IMR-90 (cell line): Measurements from ENCODE around the gene PCDH19. TPM values are rescaled to one million over a fixed set of nuclear protein-coding genes. Genes with fewer than 3 reads are reported as not detected.
"Not testable (repeated sequence)": the region's sequence is repeated elsewhere in the genome, so short reads cannot be mapped to it uniquely, and the experiment has no call there.

Experiments used
- ATAC-seq: fragments of 200-7000 bp; cut with Tn5 transposase; 2 replicates; pipeline ENCODE4 v1.9.1; 2020; ENCODE audit warnings: low read depth, mild to moderate bottlenecking, moderate library complexity
- BruUV-seq: library from RNA; stranded (reverse); fragments of 400-500 nt; replicated peaks from 2 replicates; lab custom pipeline; 2021; lab: Mats Ljungman, UMichigan
- CTCF ChIA-PET: fragments of 300-600 bp; formaldehyde crosslinking; extraction: SDS; loops from one replicate; lab custom pipeline; 2021; ENCODE audit warnings: antibody characterized with exemption; lab: Yijun Ruan, JAX
- POLR2A ChIA-PET: fragments of 300-600 bp; sonication (Branson Sonifier 250); formaldehyde crosslinking; loops from one replicate; lab custom pipeline; 2022; ENCODE audit warnings: antibody characterized with exemption; ENCODE audit not compliant: unreplicated experiment; lab: Charles Lee
- DNase-seq: peaks from one replicate; pipeline ENCODE4 v3.0.0; 2013
- H2AFZ ChIP-seq: replicated peaks from 2 replicates; pipeline ENCODE3; 2013; ENCODE audit warnings: low read length, mild to moderate bottlenecking; ENCODE audit not compliant: poor library complexity
- H2AK5ac ChIP-seq: 2 replicates; pipeline ENCODE4 v1.6.1; 2013; ENCODE audit warnings: low read depth, low read length, inconsistent platforms
- H2AK9ac ChIP-seq: replicated peaks from 2 replicates; pipeline ENCODE3; 2013; ENCODE audit warnings: mild to moderate bottlenecking, low read depth, low read length, moderate library complexity; ENCODE audit not compliant: poor library complexity
- H2BK120ac ChIP-seq: 2 replicates; pipeline ENCODE4 v1.6.1; 2013; ENCODE audit warnings: low read depth, low read length, inconsistent platforms
- H2BK15ac ChIP-seq: 3 replicates; pipeline ENCODE4 v1.6.1; 2013; ENCODE audit warnings: low read depth, low read length, inconsistent platforms
- H2BK20ac ChIP-seq: 2 replicates; pipeline ENCODE4 v1.6.1; 2013; ENCODE audit warnings: low read depth, mild to moderate bottlenecking, inconsistent platforms, low read length, moderate library complexity
- H2BK5ac ChIP-seq: 2 replicates; pipeline ENCODE4 v1.6.1; 2013; ENCODE audit warnings: mild to moderate bottlenecking, low read depth, low read length, inconsistent platforms; ENCODE audit not compliant: poor library complexity, severe bottlenecking
- H3K14ac ChIP-seq: replicated peaks from 2 replicates; pipeline ENCODE4 v1.6.1; 2013; ENCODE audit warnings: low read depth, low read length, inconsistent platforms
- H3K18ac ChIP-seq: 2 replicates; pipeline ENCODE4 v1.6.1; 2013; ENCODE audit warnings: low read depth, low read length, control low read depth
- H3K23ac ChIP-seq: 2 replicates; pipeline ENCODE4 v1.6.1; 2013; ENCODE audit warnings: low read depth, low read length, inconsistent platforms
- H3K27ac ChIP-seq: 2 replicates; pipeline ENCODE4 v1.5.1; 2013; ENCODE audit warnings: mild to moderate bottlenecking, control low read depth, low read length; ENCODE audit not compliant: insufficient read depth
- H3K27me3 ChIP-seq: 2 replicates; pipeline ENCODE4 v1.6.1; 2013; ENCODE audit warnings: low read length; ENCODE audit not compliant: control insufficient read depth, insufficient read depth
- H3K36me3 ChIP-seq: 2 replicates; pipeline ENCODE4 v1.6.1; 2013; ENCODE audit warnings: low read length, mixed read lengths; ENCODE audit not compliant: control insufficient read depth, insufficient read depth
- H3K4ac ChIP-seq: 2 replicates; pipeline ENCODE4 v1.6.1; 2013; ENCODE audit warnings: low read depth, low read length, inconsistent platforms
- H3K4me1 ChIP-seq: 2 replicates; pipeline ENCODE4 v1.6.1; 2013; ENCODE audit warnings: low read length, mixed read lengths; ENCODE audit not compliant: control insufficient read depth, insufficient read depth
- H3K4me2 ChIP-seq: 2 replicates; pipeline ENCODE4 v1.6.1; 2013; ENCODE audit warnings: low read depth, mild to moderate bottlenecking, control low read depth, low read length, moderate library complexity
- H3K4me3 ChIP-seq: 2 replicates; pipeline ENCODE4 v1.5.1; 2013; ENCODE audit warnings: low read depth, mild to moderate bottlenecking, control low read depth, low read length, moderate library complexity; ENCODE audit not compliant: insufficient read depth
- H3K56ac ChIP-seq: 2 replicates; pipeline ENCODE4 v1.6.1; 2013; ENCODE audit warnings: low read length, inconsistent platforms; ENCODE audit not compliant: insufficient read depth; ENCODE audit errors: extremely low read depth
- H3K79me1 ChIP-seq, 2 experiments: 2 replicates each; pipeline ENCODE4 v1.6.1; 2013; ENCODE audit warnings: low read length in 2 of 2, inconsistent platforms in 1 of 2, low read depth in 1 of 2
- H3K9ac ChIP-seq: 2 replicates; pipeline ENCODE4 v1.6.1; 2013; ENCODE audit warnings: low read depth, low read length, control low read depth
- H3K9me1 ChIP-seq: 2 replicates; pipeline ENCODE4 v1.6.1; 2013; ENCODE audit warnings: low read length, inconsistent platforms; ENCODE audit not compliant: insufficient read depth
- H3K9me3 ChIP-seq: 2 replicates; pipeline ENCODE4 v1.6.1; 2013; ENCODE audit warnings: low read length; ENCODE audit not compliant: control insufficient read depth, insufficient read depth
- H4K20me1 ChIP-seq: 2 replicates; pipeline ENCODE4 v1.6.1; 2013; ENCODE audit warnings: low read length, inconsistent platforms; ENCODE audit not compliant: insufficient read depth
- H4K5ac ChIP-seq: 2 replicates; pipeline ENCODE4 v1.6.1; 2013; ENCODE audit warnings: mild to moderate bottlenecking, low read depth, low read length, control low read depth
- H4K8ac ChIP-seq, 2 experiments: 2 replicates each; pipeline ENCODE4 v1.6.1; 2013; ENCODE audit warnings: low read depth in 2 of 2, low read length in 2 of 2, control low read depth in 1 of 2, inconsistent platforms in 1 of 2
- H4K91ac ChIP-seq: 2 replicates; pipeline ENCODE4 v1.6.1; 2013; ENCODE audit warnings: low read depth, low read length, inconsistent platforms; ENCODE audit not compliant: insufficient read depth
- POLR2A ChIP-seq: IDR thresholded peaks from 2 replicates; pipeline ENCODE4 v1.6.1; 2012; ENCODE audit warnings: mild to moderate bottlenecking, low read depth, low read length
- WGBS, 2 experiments: methylation state at CpG; one replicate each; pipeline versions ENCODE4 v1.1.5 to v1.1.7; 2013; ENCODE audit warnings: missing lambda C conversion rate in 2 of 2; ENCODE audit not compliant: insufficient read length in 1 of 2; ENCODE audit errors: extremely low coverage in 2 of 2; 5-methylcytosine and 5-hydroxymethylcytosine counted together
- dilution Hi-C: fragments of 300-500 bp; cut with HindIII; formaldehyde crosslinking; loops from one replicate; pipeline ENCODE4 v1.14.3; 2018; ENCODE audit warnings: low sequenced_read_pairs; ENCODE audit not compliant: unreplicated experiment
- in situ Hi-C: fragments of 300-500 bp; cut with MboI; formaldehyde crosslinking; loops from 3 replicates; pipeline ENCODE4 v1.14.3; 2019; ENCODE audit warnings: low sequenced_read_pairs, inconsistent platforms, mixed read lengths
- intact Hi-C: fragments of 100-400 bp; cut with micrococcal nuclease; formaldehyde crosslinking; loops from 2 replicates; pipeline ENCODE4 v1.10.0; 2022
- polyA plus RNA-seq, 3 experiments: library from polyadenylated mRNA; depleted of rRNA; stranded (reverse); fragments of >200 nt; gene quantifications; 2 replicates each; pipeline ENCODE4 v1.2.3, GENCODE V29; 2012; ENCODE audit warnings: low replicate concordance in 1 of 3
- total RNA-seq: library from RNA; depleted of rRNA; stranded (reverse); fragments of >200 nt; gene quantifications from 2 replicates; pipeline ENCODE4 v1.2.3, GENCODE V29; 2012

Gene PCDH19
- total and polyA plus RNA-seq, 2 of the 4 experiments (the other 2 are of a cell fraction): not detected

DNA sequence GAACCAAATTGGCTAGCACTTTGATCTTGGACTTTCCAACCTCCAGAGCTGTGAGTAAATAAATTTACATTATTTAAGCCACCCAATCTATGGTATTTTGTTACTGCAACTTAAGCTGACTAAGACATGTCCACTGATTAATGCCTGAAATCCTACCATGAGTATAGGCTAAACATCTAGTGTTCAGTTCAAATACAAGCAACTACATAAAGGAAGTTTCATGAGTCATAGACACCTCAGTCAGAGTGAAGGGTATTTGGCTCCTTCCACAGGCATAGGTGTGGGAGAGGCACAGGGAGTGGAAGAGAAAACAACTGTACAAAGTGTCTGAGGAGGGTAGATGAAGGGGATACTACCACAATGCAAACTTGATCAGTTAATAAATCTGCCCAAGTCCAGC, 35.5 kb upstream of the PCDH19 start:
- ChIA-PET POLR2A (no interaction called here), CTCF (no interaction called here)
- no peak overlapping the region for H3K56ac ChIP-seq
- no peak for TF ChIP-seq POLR2A
- H3K36me3 ChIP-seq: no peaks in the 10 kb centered on the region
- no peak overlapping the region for H3K23ac ChIP-seq
- no peak overlapping the region for H3K18ac ChIP-seq
- H2AK9ac ChIP-seq: no peak overlapping the region
- no peak overlapping the region for H2AFZ ChIP-seq
- no peak overlapping the region for H3K4me3 ChIP-seq
- H4K20me1 ChIP-seq: no peaks in the 10 kb centered on the region
- no peak overlapping the region for H3K4me2 ChIP-seq
- DNase-seq: no peak
- H3K9me3 ChIP-seq: no peaks in the 10 kb centered on the region
- intact Hi-C loops (no loop called here), in situ Hi-C loops (no loop called here), dilution Hi-C loops (no loop called here)
- no peak overlapping the region for H4K5ac ChIP-seq
- H2BK20ac ChIP-seq: no peak overlapping the region
- no peak overlapping the region for H3K27ac ChIP-seq
- ATAC-seq: no peak
- H2BK15ac ChIP-seq: no peak overlapping the region
- H3K27me3 ChIP-seq: no peaks in the 10 kb centered on the region; the same call in 1 of the 2 replicates
- H3K79me1 ChIP-seq: no peaks in the 10 kb centered on the region
- no peak overlapping the region for H2BK120ac ChIP-seq
- no peak overlapping the region for H2BK5ac ChIP-seq
- H4K8ac ChIP-seq: no peak overlapping the region
- H3K4me1 ChIP-seq: no peaks in the 10 kb centered on the region
- no peak overlapping the region for H3K9ac ChIP-seq
- no peaks in the 10 kb centered on the region for H3K9me1 ChIP-seq
- no peak overlapping the region for H3K4ac ChIP-seq
- H4K91ac ChIP-seq: no peak overlapping the region
- H2AK5ac ChIP-seq: no peak overlapping the region
- BruUV-seq: no TSS peak
- no peak overlapping the region for H3K14ac ChIP-seq

DNA sequence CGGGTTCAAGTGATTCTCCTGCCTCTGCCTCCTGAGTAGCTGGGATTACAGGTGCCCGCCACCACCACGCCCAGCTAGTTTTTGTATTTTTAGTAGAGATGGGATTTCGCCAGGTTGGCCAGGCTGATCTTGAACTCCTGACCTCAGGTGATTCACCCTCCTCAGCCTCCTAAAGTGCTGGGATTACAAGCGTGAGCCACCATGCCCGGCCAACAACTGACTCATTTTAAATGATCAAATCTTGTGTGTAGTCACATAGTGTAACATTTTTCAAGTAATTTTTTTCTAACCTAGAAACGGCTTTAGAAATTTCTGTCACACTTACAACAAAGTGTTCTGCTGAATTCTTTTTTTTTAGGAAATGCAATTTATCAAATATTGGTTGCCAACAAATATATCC, 31.2 kb upstream of the PCDH19 start:
- CTCF ChIA-PET, H3K14ac ChIP-seq, BruUV-seq, ATAC-seq, H4K20me1 ChIP-seq, H2AFZ ChIP-seq, H2BK20ac ChIP-seq, H2AK5ac ChIP-seq, H3K36me3 ChIP-seq, H3K18ac ChIP-seq, H3K4me3 ChIP-seq, H3K27me3 ChIP-seq, H4K5ac ChIP-seq, in situ Hi-C loops, H3K9me1 ChIP-seq, H3K4me1 ChIP-seq, H3K56ac ChIP-seq, POLR2A ChIA-PET, H3K4ac ChIP-seq, H3K9ac ChIP-seq, H3K4me2 ChIP-seq, H3K9me3 ChIP-seq, H2BK5ac ChIP-seq, H3K79me1 ChIP-seq, H2BK120ac ChIP-seq, H2AK9ac ChIP-seq, dilution Hi-C loops, H3K27ac ChIP-seq, DNase-seq, H3K23ac ChIP-seq, H4K8ac ChIP-seq, intact Hi-C loops, H4K91ac ChIP-seq, H2BK15ac ChIP-seq: not testable (repeated sequence)
- no CpG with 5 or more reads among the region's 7 CpGs for WGBS, 2 experiments
